Right cardiac atrium (tissue), 5 donors: ENCODE data around the gene NPAS3. TPM values are rescaled to one million over a fixed set of nuclear protein-coding genes. Genes with fewer than 3 reads are reported as not detected.

Source experiments
- ATAC-seq, 2 donors: fragments of 200-7000 bp; cut with Tn5 transposase; one replicate each; pipeline versions ENCODE4 v1.8.0 to v1.9.1; 2020; ENCODE audit warnings: moderate library complexity in 2 of 2, mild to moderate bottlenecking in 1 of 2
- DNase-seq, 3 donors: peaks; one replicate each; pipeline ENCODE4 v3.0.0-alpha.2; 2020
- H3K27ac ChIP-seq: one replicate; pipeline ENCODE4 v1.5.1; 2013; ENCODE audit warnings: mild to moderate bottlenecking, low read length, control low read depth, moderate library complexity
- H3K27me3 ChIP-seq: one replicate; pipeline ENCODE4 v1.6.1; 2013; ENCODE audit not compliant: control insufficient read depth, insufficient read depth
- H3K4me1 ChIP-seq: one replicate; pipeline ENCODE4 v1.6.1; 2013; ENCODE audit warnings: low read length; ENCODE audit not compliant: control insufficient read depth, insufficient read depth
- H3K4me3 ChIP-seq: one replicate; pipeline ENCODE4 v1.5.1; 2013; ENCODE audit warnings: low read length, control low read depth
- H3K9me3 ChIP-seq: one replicate; pipeline ENCODE4 v1.6.1; 2013; ENCODE audit warnings: low read length; ENCODE audit not compliant: control insufficient read depth
- WGBS: extraction: QIAGEN DNeasy Blood & Tissue Kit; methylation state at CpG from one replicate; pipeline ENCODE4 v1.1.7; 2013; 5-methylcytosine and 5-hydroxymethylcytosine counted together
- intact Hi-C, 4 donors: fragments of 100-400 bp; cut with DNase I; formaldehyde crosslinking; loops; one replicate each; pipeline versions ENCODE4 v1.11.0 to v1.14.0; 2022 to 2023
- polyA plus RNA-seq: library from polyadenylated mRNA; stranded (reverse); fragments of 200-250 nt; gene quantifications from one replicate; pipeline ENCODE4 v1.2.3, GENCODE V29; 2013
- total RNA-seq, 4 donors: library from RNA; stranded (reverse); fragmentation: NEBNext Ultra II Directional; extraction: Animal tissue kit (Norgen Biotek cat#: 25700); gene quantifications; one replicate each; pipeline ENCODE4 v1.2.1, GENCODE V29; 2021
- donor health status: healthy with polysubstance abuse.
- donor health status: DM: no; HTN: yes; CAD: no.
- donor health status: DM: no; HTN: no; CAD: no.
- donor health status: DM: no; HTN: yes; CAD: no; lungs with severe emphysema.
- donor health status: DM: yes; HTN: yes; CAD: no.

The NPAS3 gene
- total and polyA plus RNA-seq, 5 donors: 0.48 to 5.7 (median 4.0) TPM

- no peak for DNase-seq
- H3K4me3 ChIP-seq: no peak overlapping the region
- ATAC-seq: no peak
- H3K9me3 ChIP-seq: no peaks in the 10 kb centered on the region
- H3K27ac ChIP-seq: no peak overlapping the region
- intact Hi-C loops: no loop called here
- H3K4me1 ChIP-seq: no peaks in the 10 kb centered on the region
- 71% methylated on average over 11 of the region's 11 CpGs for WGBS
- no peaks in the 10 kb centered on the region for H3K27me3 ChIP-seq
These were observed 714.1 kb downstream of the NPAS3 start for GRCh38 chr14:33652566-33653307.

GRCh38 chr14:33653308-33653695 lies 714.6 kb downstream of the NPAS3 start:
- DNase-seq: no peak
- no peak overlapping the region for H3K27ac ChIP-seq
- no peaks in the 10 kb centered on the region for H3K27me3 ChIP-seq
- no peak overlapping the region for H3K4me3 ChIP-seq
- 75% methylated on average over 6 of the region's 6 CpGs for WGBS
- intact Hi-C loops: no loop called here
- H3K4me1 ChIP-seq: no peaks in the 10 kb centered on the region
- ATAC-seq: no peak
- no peaks in the 10 kb centered on the region for H3K9me3 ChIP-seq

GRCh38 chr14:33655421-33655820 lies 716.7 kb downstream of the NPAS3 start:
- DNase-seq (no peak), ATAC-seq (no peak)
- no peak overlapping the region for H3K4me3 ChIP-seq
- H3K27ac ChIP-seq: no peak overlapping the region
- H3K9me3 ChIP-seq: no peaks in the 10 kb centered on the region
- H3K27me3 ChIP-seq: no peaks in the 10 kb centered on the region
- intact Hi-C loops: no loop called here
- WGBS: 59% methylated on average over 4 of the region's 4 CpGs
- no peaks in the 10 kb centered on the region for H3K4me1 ChIP-seq

GRCh38 chr14:33657476-33657875 lies 718.8 kb downstream of the NPAS3 start:
- 58% methylated on average over 3 of the region's 3 CpGs for WGBS
- no peak for DNase-seq
- intact Hi-C loops: no loop called here

GRCh38 chr14:33660248-33660647 lies 721.6 kb downstream of the NPAS3 start:
- no peak for ATAC-seq
- intact Hi-C loops: no loop called here
- no peak overlapping the region for H3K4me3 ChIP-seq
- no peaks in the 10 kb centered on the region for H3K9me3 ChIP-seq
- H3K27ac ChIP-seq: no peak overlapping the region
- H3K27me3 ChIP-seq: no peaks in the 10 kb centered on the region
- no peaks in the 10 kb centered on the region for H3K4me1 ChIP-seq
- no peak for DNase-seq
- WGBS: 85% methylated on average over 3 of the region's 3 CpGs

More at GRCh38 chr14:33657476-33657875, 718.8 kb downstream of the NPAS3 start:
- H3K27ac ChIP-seq: no peak overlapping the region
- ATAC-seq: no peak
- H3K9me3 ChIP-seq: no peaks in the 10 kb centered on the region
- H3K27me3 ChIP-seq: no peaks in the 10 kb centered on the region
- H3K4me3 ChIP-seq: no peak overlapping the region
- no peaks in the 10 kb centered on the region for H3K4me1 ChIP-seq

- no peaks in the 10 kb centered on the region for H3K27me3 ChIP-seq
- 89% methylated on average over 3 of the region's 3 CpGs for WGBS
- no peaks in the 10 kb centered on the region for H3K9me3 ChIP-seq
- intact Hi-C loops: no loop called here
- no peak overlapping the region for H3K27ac ChIP-seq
- H3K4me1 ChIP-seq: no peaks in the 10 kb centered on the region
- ATAC-seq: no peak
- no peak for DNase-seq
- H3K4me3 ChIP-seq: no peak overlapping the region
These were observed 722.4 kb downstream of the NPAS3 start for GRCh38 chr14:33661101-33661500.

GRCh38 chr14:33668066-33668465 lies 729.4 kb downstream of the NPAS3 start:
- intact Hi-C loops: no loop called here
- Histone ChIP-seq H3K27ac (no peak overlapping the region), H3K9me3 (no peaks in the 10 kb centered on the region), H3K27me3 (no peaks in the 10 kb centered on the region), H3K4me3 (no peak overlapping the region), H3K4me1 (no peaks in the 10 kb centered on the region)
- DNase-seq (no peak), ATAC-seq (no peak)
- 82% methylated on average over 4 of the region's 4 CpGs for WGBS

- Histone ChIP-seq H3K27me3 (no peaks in the 10 kb centered on the region), H3K4me1 (no peaks in the 10 kb centered on the region), H3K27ac (no peak overlapping the region), H3K9me3 (no peaks in the 10 kb centered on the region), H3K4me3 (no peak overlapping the region)
- intact Hi-C loops: no loop called here
- DNase-seq (no peak), ATAC-seq (no peak)
- WGBS: 50% methylated on average over 2 of the region's 2 CpGs
These were observed 730.4 kb downstream of the NPAS3 start for GRCh38 chr14:33669111-33669510.

- no peaks in the 10 kb centered on the region for H3K4me1 ChIP-seq
- ATAC-seq (no peak), DNase-seq (no peak)
- intact Hi-C loops: no loop called here
- WGBS: 91% methylated on average over 5 of the region's 5 CpGs
- no peak overlapping the region for H3K4me3 ChIP-seq
- no peaks in the 10 kb centered on the region for H3K9me3 ChIP-seq
- no peaks in the 10 kb centered on the region for H3K27me3 ChIP-seq
- no peak overlapping the region for H3K27ac ChIP-seq
These were observed 731.6 kb downstream of the NPAS3 start for GRCh38 chr14:33670235-33670634.

GRCh38 chr14:33671556-33671955 lies 732.9 kb downstream of the NPAS3 start:
- 59% methylated on average over 1 of the region's 1 CpG for WGBS
- ATAC-seq: no peak
- intact Hi-C loops: no loop called here

GRCh38 chr14:33674927-33675326 lies 736.2 kb downstream of the NPAS3 start:
- H3K27me3 ChIP-seq: no peaks in the 10 kb centered on the region
- no peaks in the 10 kb centered on the region for H3K9me3 ChIP-seq
- DNase-seq (no peak), ATAC-seq (no peak)
- no peaks in the 10 kb centered on the region for H3K4me1 ChIP-seq
- H3K27ac ChIP-seq: no peak overlapping the region
- 94% methylated on average over 5 of the region's 5 CpGs for WGBS
- intact Hi-C loops: no loop called here
- H3K4me3 ChIP-seq: no peak overlapping the region

More at GRCh38 chr14:33671556-33671955, 732.9 kb downstream of the NPAS3 start:
- Histone ChIP-seq H3K27ac (no peak overlapping the region), H3K4me1 (no peaks in the 10 kb centered on the region), H3K4me3 (no peak overlapping the region), H3K27me3 (no peaks in the 10 kb centered on the region), H3K9me3 (no peaks in the 10 kb centered on the region)
- DNase-seq: no peak
